ENCODE data around the gene FOXP1.

DNA sequence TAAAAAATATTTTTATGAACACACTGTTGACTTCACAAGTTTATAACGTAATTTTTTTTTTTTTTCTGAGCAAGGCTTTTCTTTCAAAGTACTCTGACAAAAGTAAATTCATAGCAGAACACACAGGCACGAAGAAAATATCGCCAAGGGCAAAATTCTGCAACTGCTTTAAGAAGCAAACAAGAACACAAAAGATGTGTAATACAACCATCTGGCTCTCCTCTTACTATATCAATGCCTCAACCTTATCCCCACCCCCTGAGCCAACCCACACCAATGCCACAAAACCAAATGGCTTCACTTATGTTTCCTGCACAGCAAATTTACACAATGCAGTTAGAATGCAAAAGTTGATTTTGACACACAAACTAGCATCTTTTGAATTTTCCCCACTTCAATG lies 274.2 kb downstream of the FOXP1 start:
- no peak for TF ChIP-seq POLR2AphosphoS5 (IDR thresholded peaks at IDR 0.05; ENCODE audit: low read depth, low read length)
- no peak for TF ChIP-seq TAF1 (IDR thresholded peaks at IDR 0.05; ENCODE audit: low read depth, low read length)
- no peak for TF ChIP-seq POLR2A (IDR thresholded peaks at IDR 0.05; ENCODE audit: low read depth, low read length)
- TF ChIP-seq PAX5 (IDR thresholded peaks at IDR 0.05; ENCODE audit: insufficient read depth, low read length, severe bottlenecking): no peak
- TF ChIP-seq SPI1 (IDR thresholded peaks at IDR 0.05; ENCODE audit: low read depth, low read length): no peak
